Bronchial epithelial cell (primary cell): ENCODE results near the gene TMEM94. TPM values are rescaled to one million over a fixed set of nuclear protein-coding genes. Genes with fewer than 3 reads are reported as not detected.

Source experiments
- DNase-seq: peaks from one replicate; pipeline ENCODE4 v3.0.0-alpha.2; 2010; ENCODE audit warnings: low read depth
- FAIRE-seq: peaks from 2 replicates; lab custom pipeline; 2011; peaks lifted over from hg19 to GRCh38; lab: Jason Lieb, UNC
- H3K27me3 ChIP-seq: 2 replicates; pipeline ENCODE4 v1.5.1; 2011; ENCODE audit warnings: low read length; ENCODE audit not compliant: control insufficient read depth, insufficient read depth
- H3K36me3 ChIP-seq: 2 replicates; pipeline ENCODE4 v1.5.1; 2011; ENCODE audit warnings: low read length; ENCODE audit not compliant: control insufficient read depth, insufficient read depth
- H3K4me3 ChIP-seq: 2 replicates; pipeline ENCODE4 v1.5.1; 2011; ENCODE audit warnings: mild to moderate bottlenecking, low read depth, low read length, control low read depth
- CTCF ChIP-seq: IDR thresholded peaks from 2 replicates; pipeline ENCODE4 v1.5.1; 2011; ENCODE audit warnings: mild to moderate bottlenecking, moderate library complexity, low read length, control low read depth, inconsistent platforms; ENCODE audit not compliant: insufficient read depth, severe bottlenecking
- total RNA-seq: library from RNA; depleted of rRNA; stranded (reverse); fragments of >200 nt; gene quantifications from 2 replicates; pipeline ENCODE4 v1.2.1, GENCODE V29; 2014

The TMEM94 gene
- total RNA-seq, 1 donor from 2014 or later, result 13.7 TPM

GRCh38 chr17:75539967-75540729, 83.7 kb downstream of the TMEM94 start:
- Histone ChIP-seq H3K4me3 (no peak overlapping the region), H3K27me3 (no peaks in the 10 kb centered on the region), H3K36me3 (peaks cover 1% of the 10 kb centered on the region)
- no peak for TF ChIP-seq CTCF
- DNase-seq (peak; percentile 35), FAIRE-seq (peak; percentile 23)

- H3K27me3 ChIP-seq, result no peaks in the 10 kb centered on the region
- peaks cover 1% of the 10 kb centered on the region for H3K36me3 ChIP-seq
- no peak overlapping the region for H3K4me3 ChIP-seq
- no peak for TF ChIP-seq CTCF
- FAIRE-seq (peak; percentile 96), DNase-seq (no peak)
These were observed 84.6 kb downstream of the TMEM94 start for GRCh38 chr17:75540923-75541503.

GRCh38 chr17:75542229-75542628, 85.8 kb downstream of the TMEM94 start:
- FAIRE-seq (no peak), DNase-seq (no peak)
- no peak overlapping the region for H3K4me3 ChIP-seq
- no peak for TF ChIP-seq CTCF
- no peaks in the 10 kb centered on the region for H3K27me3 ChIP-seq
- H3K36me3 ChIP-seq, result peaks cover 1% of the 10 kb centered on the region

GRCh38 chr17:75542728-75543336, 86.4 kb downstream of the TMEM94 start:
- Histone ChIP-seq H3K4me3 (no peak overlapping the region), H3K36me3 (peaks cover 1% of the 10 kb centered on the region), H3K27me3 (no peaks in the 10 kb centered on the region)
- no peak for FAIRE-seq
- no peak for TF ChIP-seq CTCF
- DNase-seq, result no peak

- H3K4me3 ChIP-seq, result no peak overlapping the region
- peaks cover 1% of the 10 kb centered on the region for H3K36me3 ChIP-seq
- TF ChIP-seq CTCF, result no peak
- FAIRE-seq (no peak), DNase-seq (no peak)
- H3K27me3 ChIP-seq, result no peaks in the 10 kb centered on the region
These were observed 87.8 kb downstream of the TMEM94 start for GRCh38 chr17:75544250-75544649.
